Activated CD4-positive, alpha-beta memory T cell treated with anti-CD3 and anti-CD28 coated beads, Interleukin-2, amount 10 ng/mL, durations not matched to agents 7 days and 5 days (primary cell): ENCODE results near the gene PCDH20. TPM values are rescaled to one million over a fixed set of nuclear protein-coding genes. Genes with fewer than 3 reads are reported as not detected.

Experiments used
- CTCF ChIA-PET: fragments of 350-600 bp; sonication (Branson Sonifier 250); formaldehyde crosslinking; loops from one replicate; lab custom pipeline; 2021; ENCODE audit warnings: antibody characterized with exemption, inconsistent platforms; lab: Charles Lee
- POLR2A ChIA-PET: fragments of 350-600 bp; sonication (Branson Sonifier 250); formaldehyde crosslinking; loops from one replicate; lab custom pipeline; 2021; ENCODE audit warnings: antibody characterized with exemption; lab: Charles Lee
- DNase-seq: peaks from one replicate; pipeline ENCODE4 v3.0.0-alpha.2; 2020
- H3K27ac Mint-ChIP-seq: one replicate; pipeline ENCODE4 v1.8.0; 2021; ENCODE audit warnings: mild to moderate bottlenecking, mixed read lengths
- H3K27me3 Mint-ChIP-seq: one replicate; pipeline ENCODE4 v1.8.0; 2021; ENCODE audit warnings: mixed read lengths
- H3K36me3 Mint-ChIP-seq: one replicate; pipeline ENCODE4 v1.8.0; 2021; ENCODE audit warnings: low read depth, mixed read lengths
- H3K4me1 Mint-ChIP-seq: one replicate; pipeline ENCODE4 v1.8.0; 2021; ENCODE audit warnings: mixed read lengths
- H3K4me3 Mint-ChIP-seq: one replicate; pipeline ENCODE4 v1.8.0; 2021; ENCODE audit warnings: mild to moderate bottlenecking, mixed read lengths
- H3K9me3 Mint-ChIP-seq: one replicate; pipeline ENCODE4 v1.8.0; 2021; ENCODE audit warnings: mixed read lengths
- total RNA-seq, 2 experiments: library from RNA; stranded (reverse); gene quantifications; one replicate each; pipeline ENCODE4 v1.2.3, GENCODE V29; 2021

Gene PCDH20
- not detected for total RNA-seq

GRCh38 chr13:61415749-61416148 is at the start of gene PCDH20:
PCDH20 (minus strand) TSS chr13:61415849; CDS start chr13:61415158, 691 bp downstream.
- no peaks in the 10 kb centered on the region for H3K36me3 Mint-ChIP-seq

GRCh38 chr13:61463024-61463423 is 47.4 kb upstream of the PCDH20 start:
- Mint-ChIP-seq H3K4me3 (no peak overlapping the region), H3K27ac (no peak overlapping the region), H3K36me3 (no peaks in the 10 kb centered on the region), H3K9me3 (peaks cover 2% of the 10 kb centered on the region), H3K4me1 (no peaks in the 10 kb centered on the region), H3K27me3 (no peaks in the 10 kb centered on the region)
- POLR2A ChIA-PET = no interaction called here
- no peak for DNase-seq
- CTCF ChIA-PET = no interaction called here

More at GRCh38 chr13:61415749-61416148, at the start of gene PCDH20:
- CTCF ChIA-PET = no interaction called here
- no peaks in the 10 kb centered on the region for H3K9me3 Mint-ChIP-seq
- no peak within 1 kb of the TSS for H3K4me3 Mint-ChIP-seq
- no peaks in the 10 kb centered on the region for H3K4me1 Mint-ChIP-seq
- POLR2A ChIA-PET = no interaction called here
- no peak within 1 kb of the TSS for H3K27ac Mint-ChIP-seq
- no peak for DNase-seq
- H3K27me3 Mint-ChIP-seq = peaks cover 20% of the 10 kb centered on the region

- ChIA-PET POLR2A (no interaction called here), CTCF (no interaction called here)
- no peak for DNase-seq
- Mint-ChIP-seq H3K27me3 (no peaks in the 10 kb centered on the region), H3K4me3 (no peak overlapping the region), H3K36me3 (no peaks in the 10 kb centered on the region), H3K27ac (no peak overlapping the region), H3K4me1 (no peaks in the 10 kb centered on the region), H3K9me3 (no peaks in the 10 kb centered on the region)
These were observed 37.5 kb upstream of the PCDH20 start for GRCh38 chr13:61453121-61453520.

GRCh38 chr13:61432029-61432428 is 16.4 kb upstream of the PCDH20 start:
- H3K4me3 Mint-ChIP-seq = no peak overlapping the region
- no peaks in the 10 kb centered on the region for H3K27me3 Mint-ChIP-seq

GRCh38 chr13:61423915-61424314 is 8.3 kb upstream of the PCDH20 start:
- CTCF ChIA-PET = no interaction called here
- Mint-ChIP-seq H3K27me3 (no peaks in the 10 kb centered on the region), H3K4me1 (no peaks in the 10 kb centered on the region), H3K27ac (no peak overlapping the region), H3K9me3 (no peaks in the 10 kb centered on the region), H3K4me3 (no peak overlapping the region), H3K36me3 (no peaks in the 10 kb centered on the region)
- DNase-seq = no peak
- POLR2A ChIA-PET = no interaction called here

More at GRCh38 chr13:61432029-61432428, 16.4 kb upstream of the PCDH20 start:
- no peaks in the 10 kb centered on the region for H3K4me1 Mint-ChIP-seq
- H3K27ac Mint-ChIP-seq = no peak overlapping the region
- POLR2A ChIA-PET = no interaction called here
- CTCF ChIA-PET = no interaction called here
- no peak for DNase-seq
- H3K9me3 Mint-ChIP-seq = no peaks in the 10 kb centered on the region
- H3K36me3 Mint-ChIP-seq = no peaks in the 10 kb centered on the region

- DNase-seq = no peak
- Mint-ChIP-seq H3K27me3 (peaks cover 20% of the 10 kb centered on the region), H3K4me3 (no peak overlapping the region)
These were observed 1.5 kb upstream of the PCDH20 start for GRCh38 chr13:61417086-61417570.

GRCh38 chr13:61415058-61415721 is 459 bp downstream of the PCDH20 start:
- Mint-ChIP-seq H3K27me3 (peaks cover 20% of the 10 kb centered on the region), H3K9me3 (no peaks in the 10 kb centered on the region), H3K4me1 (no peaks in the 10 kb centered on the region), H3K36me3 (no peaks in the 10 kb centered on the region), H3K4me3 (no peak overlapping the region), H3K27ac (no peak overlapping the region)
- POLR2A ChIA-PET = no interaction called here
- no peak for DNase-seq
- CTCF ChIA-PET = no interaction called here

More at GRCh38 chr13:61417086-61417570, 1.5 kb upstream of the PCDH20 start:
- no peaks in the 10 kb centered on the region for H3K36me3 Mint-ChIP-seq
- no peaks in the 10 kb centered on the region for H3K4me1 Mint-ChIP-seq
- CTCF ChIA-PET = interaction anchor here (1.3 kb wide), 1 partner anchor 26 kb away, joined by 3 read pairs; no protein-coding TSS in a partner anchor
- H3K27ac Mint-ChIP-seq = no peak overlapping the region
- no peaks in the 10 kb centered on the region for H3K9me3 Mint-ChIP-seq
- POLR2A ChIA-PET = no interaction called here

- no peak for DNase-seq
- Mint-ChIP-seq H3K27me3 (peaks cover 20% of the 10 kb centered on the region), H3K9me3 (no peaks in the 10 kb centered on the region), H3K27ac (no peak overlapping the region), H3K4me1 (no peaks in the 10 kb centered on the region), H3K36me3 (no peaks in the 10 kb centered on the region), H3K4me3 (no peak overlapping the region)
- ChIA-PET CTCF (no interaction called here), POLR2A (no interaction called here)
These were observed 977 bp downstream of the PCDH20 start for GRCh38 chr13:61414686-61415057.

- no peaks in the 10 kb centered on the region for H3K36me3 Mint-ChIP-seq
- no peaks in the 10 kb centered on the region for H3K9me3 Mint-ChIP-seq
- peaks cover 20% of the 10 kb centered on the region for H3K27me3 Mint-ChIP-seq
- H3K27ac Mint-ChIP-seq = no peak overlapping the region
- no peak for DNase-seq
- H3K4me1 Mint-ChIP-seq = no peaks in the 10 kb centered on the region
- H3K4me3 Mint-ChIP-seq = no peak overlapping the region
- CTCF ChIA-PET = no interaction called here
- POLR2A ChIA-PET = no interaction called here
These were observed 1.8 kb downstream of the PCDH20 start for GRCh38 chr13:61413572-61414535.

GRCh38 chr13:61410669-61411297 is 4.9 kb downstream of the PCDH20 start:
- DNase-seq = no peak
- H3K4me1 Mint-ChIP-seq = no peaks in the 10 kb centered on the region
- no peak overlapping the region for H3K4me3 Mint-ChIP-seq
- POLR2A ChIA-PET = no interaction called here
- H3K27me3 Mint-ChIP-seq = peaks cover 19% of the 10 kb centered on the region
- H3K36me3 Mint-ChIP-seq = no peaks in the 10 kb centered on the region
- no peaks in the 10 kb centered on the region for H3K9me3 Mint-ChIP-seq
- CTCF ChIA-PET = no interaction called here
- H3K27ac Mint-ChIP-seq = no peak overlapping the region

- no peaks in the 10 kb centered on the region for H3K9me3 Mint-ChIP-seq
- peaks cover 14% of the 10 kb centered on the region for H3K27me3 Mint-ChIP-seq
- POLR2A ChIA-PET = no interaction called here
- DNase-seq = no peak
- no peaks in the 10 kb centered on the region for H3K4me1 Mint-ChIP-seq
- no peak overlapping the region for H3K27ac Mint-ChIP-seq
- no peak overlapping the region for H3K4me3 Mint-ChIP-seq
- CTCF ChIA-PET = no interaction called here
- H3K36me3 Mint-ChIP-seq = no peaks in the 10 kb centered on the region
These were observed 5.4 kb downstream of the PCDH20 start for GRCh38 chr13:61410266-61410665.

GRCh38 chr13:61408571-61408970 is 7.1 kb downstream of the PCDH20 start:
- POLR2A ChIA-PET = no interaction called here
- no peak for DNase-seq
- Mint-ChIP-seq H3K4me3 (no peak overlapping the region), H3K27me3 (peaks cover 4% of the 10 kb centered on the region), H3K36me3 (no peaks in the 10 kb centered on the region), H3K4me1 (no peaks in the 10 kb centered on the region), H3K9me3 (no peaks in the 10 kb centered on the region), H3K27ac (no peak overlapping the region)
- CTCF ChIA-PET = no interaction called here

- H3K9me3 Mint-ChIP-seq = no peaks in the 10 kb centered on the region
- no peaks in the 10 kb centered on the region for H3K27me3 Mint-ChIP-seq
- H3K4me3 Mint-ChIP-seq = no peak overlapping the region
- H3K27ac Mint-ChIP-seq = no peak overlapping the region
- ChIA-PET POLR2A (no interaction called here), CTCF (no interaction called here)
- no peaks in the 10 kb centered on the region for H3K36me3 Mint-ChIP-seq
- no peaks in the 10 kb centered on the region for H3K4me1 Mint-ChIP-seq
- no peak for DNase-seq
These were observed 9.4 kb downstream of the PCDH20 start for GRCh38 chr13:61406275-61406674.
